HEK293 (cell line): ENCODE data around the gene MVD.

ENCODE experiments used
- GLI4 ChIP-seq: fragments of 450-650 bp; formaldehyde crosslinking; IDR thresholded peaks from 2 replicates; pipeline ENCODE4 v1.5.1; 2016; ENCODE audit warnings: missing biosample characterization, missing genetic modification characterization
- YY1 ChIP-seq: fragments of 450-650 bp; formaldehyde crosslinking; IDR thresholded peaks from 2 replicates; pipeline ENCODE4 v1.5.1; 2018; ENCODE audit warnings: missing biosample characterization, missing genetic modification characterization
- ZNF121 ChIP-seq: fragments of 450-650 bp; formaldehyde crosslinking; IDR thresholded peaks from 2 replicates; pipeline ENCODE4 v1.5.1; 2016; ENCODE audit warnings: missing biosample characterization, missing genetic modification characterization
- ZNF302 ChIP-seq: fragments of 450-650 bp; formaldehyde crosslinking; IDR thresholded peaks from 2 replicates; pipeline ENCODE4 v1.5.1; 2016; ENCODE audit warnings: missing biosample characterization, missing genetic modification characterization, low read depth
- ZNF341 ChIP-seq: fragments of 450-650 bp; formaldehyde crosslinking; IDR thresholded peaks from 2 replicates; pipeline ENCODE4; 2016; ENCODE audit warnings: low read depth, missing biosample characterization, missing genetic modification characterization
- ZNF354C ChIP-seq: fragments of 450-650 bp; formaldehyde crosslinking; IDR thresholded peaks from 2 replicates; pipeline ENCODE4 v1.5.1; 2016; ENCODE audit warnings: missing biosample characterization, missing genetic modification characterization, low read depth, borderline replicate concordance
- ZNF660 ChIP-seq: fragments of 450-650 bp; IDR thresholded peaks from 2 replicates; pipeline ENCODE4 v1.5.1; 2018; ENCODE audit warnings: missing biosample characterization, mild to moderate bottlenecking, missing genetic modification characterization
- ZNF670 ChIP-seq: fragments of 450-650 bp; formaldehyde crosslinking; IDR thresholded peaks from 2 replicates; pipeline ENCODE4 v1.5.1; 2016; ENCODE audit warnings: missing biosample characterization, missing genetic modification characterization, low read depth
- TF ChIP-seq, protein P1 (sequence below): fragments of 450-650 bp; formaldehyde crosslinking; IDR thresholded peaks from 2 replicates; pipeline ENCODE4 v1.5.1; 2016; ENCODE audit warnings: missing biosample characterization, missing genetic modification characterization
- TF ChIP-seq, protein P2 (sequence below): fragments of 450-650 bp; formaldehyde crosslinking; IDR thresholded peaks from 2 replicates; pipeline ENCODE4 v1.5.1; 2016; ENCODE audit warnings: missing biosample characterization, missing genetic modification characterization
- TF ChIP-seq, protein P3 (sequence below): fragments of 450-650 bp; formaldehyde crosslinking; conservative IDR thresholded peaks from 2 replicates; pipeline ENCODE4 v1.5.1; 2016; ENCODE audit warnings: low read depth, missing biosample characterization, missing genetic modification characterization
- TF ChIP-seq, protein P4 (sequence below): fragments of 450-650 bp; IDR thresholded peaks from 2 replicates; pipeline ENCODE4 v1.5.1; 2018; ENCODE audit warnings: missing biosample characterization, missing genetic modification characterization
- TF ChIP-seq, protein P5 (sequence below): fragments of 450-650 bp; formaldehyde crosslinking; IDR thresholded peaks from 2 replicates; pipeline ENCODE4 v1.5.1; 2016; ENCODE audit warnings: missing biosample characterization, missing genetic modification characterization
- TF ChIP-seq, protein P6 (sequence below): fragments of 450-650 bp; formaldehyde crosslinking; IDR thresholded peaks from 2 replicates; pipeline ENCODE4 v1.5.1; 2016; ENCODE audit warnings: missing biosample characterization, missing genetic modification characterization, low read depth

DNA sequence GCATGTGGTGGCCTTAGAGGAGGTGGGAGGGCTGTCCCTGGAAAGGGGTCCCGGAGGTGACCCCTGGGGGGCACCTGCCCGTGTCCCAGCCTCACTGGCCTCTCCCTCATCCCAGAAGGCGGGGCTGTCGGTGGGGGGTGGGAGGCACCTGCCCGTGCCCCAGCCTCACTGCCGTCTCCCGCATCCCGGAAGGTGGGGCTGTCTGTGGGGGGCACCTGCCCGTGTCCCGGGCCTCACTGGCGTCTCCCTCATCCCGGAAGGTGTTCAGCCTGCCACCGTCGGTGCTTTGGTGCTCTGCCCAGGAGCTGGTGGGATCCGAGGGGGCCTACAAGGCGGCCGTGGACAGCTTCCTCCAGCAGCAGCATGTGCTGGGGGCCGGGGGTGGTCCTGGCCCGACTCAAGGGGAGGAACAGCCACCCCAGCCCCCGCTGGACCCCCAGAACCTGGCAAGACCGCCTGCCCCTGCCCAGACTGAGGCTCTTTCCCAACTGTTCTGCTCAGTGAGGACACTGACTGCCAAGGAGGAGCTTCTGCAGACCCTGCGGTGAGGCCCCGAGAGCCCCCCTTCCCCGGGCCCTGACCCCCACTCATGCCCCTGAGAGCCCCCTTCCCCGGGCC, 49.6 kb upstream of the MVD start:
- TF ChIP-seq, protein P1, sequence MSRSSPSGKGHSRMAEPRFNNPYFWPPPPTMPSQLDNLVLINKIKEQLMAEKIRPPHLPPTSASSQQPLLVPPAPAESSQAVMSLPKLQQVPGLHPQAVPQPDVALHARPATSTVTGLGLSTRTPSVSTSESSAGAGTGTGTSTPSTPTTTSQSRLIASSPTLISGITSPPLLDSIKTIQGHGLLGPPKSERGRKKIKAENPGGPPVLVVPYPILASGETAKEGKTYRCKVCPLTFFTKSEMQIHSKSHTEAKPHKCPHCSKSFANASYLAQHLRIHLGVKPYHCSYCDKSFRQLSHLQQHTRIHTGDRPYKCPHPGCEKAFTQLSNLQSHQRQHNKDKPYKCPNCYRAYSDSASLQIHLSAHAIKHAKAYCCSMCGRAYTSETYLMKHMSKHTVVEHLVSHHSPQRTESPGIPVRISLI (tag by site-specific recombination) = no peak
- TF ChIP-seq ZNF341 (tag by site-specific recombination) = no peak
- TF ChIP-seq, protein P2, sequence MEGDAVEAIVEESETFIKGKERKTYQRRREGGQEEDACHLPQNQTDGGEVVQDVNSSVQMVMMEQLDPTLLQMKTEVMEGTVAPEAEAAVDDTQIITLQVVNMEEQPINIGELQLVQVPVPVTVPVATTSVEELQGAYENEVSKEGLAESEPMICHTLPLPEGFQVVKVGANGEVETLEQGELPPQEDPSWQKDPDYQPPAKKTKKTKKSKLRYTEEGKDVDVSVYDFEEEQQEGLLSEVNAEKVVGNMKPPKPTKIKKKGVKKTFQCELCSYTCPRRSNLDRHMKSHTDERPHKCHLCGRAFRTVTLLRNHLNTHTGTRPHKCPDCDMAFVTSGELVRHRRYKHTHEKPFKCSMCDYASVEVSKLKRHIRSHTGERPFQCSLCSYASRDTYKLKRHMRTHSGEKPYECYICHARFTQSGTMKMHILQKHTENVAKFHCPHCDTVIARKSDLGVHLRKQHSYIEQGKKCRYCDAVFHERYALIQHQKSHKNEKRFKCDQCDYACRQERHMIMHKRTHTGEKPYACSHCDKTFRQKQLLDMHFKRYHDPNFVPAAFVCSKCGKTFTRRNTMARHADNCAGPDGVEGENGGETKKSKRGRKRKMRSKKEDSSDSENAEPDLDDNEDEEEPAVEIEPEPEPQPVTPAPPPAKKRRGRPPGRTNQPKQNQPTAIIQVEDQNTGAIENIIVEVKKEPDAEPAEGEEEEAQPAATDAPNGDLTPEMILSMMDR = no peak
- TF ChIP-seq YY1 (tag by site-specific recombination) = no peak
- TF ChIP-seq ZNF670 = no peak
- TF ChIP-seq, protein P3, sequence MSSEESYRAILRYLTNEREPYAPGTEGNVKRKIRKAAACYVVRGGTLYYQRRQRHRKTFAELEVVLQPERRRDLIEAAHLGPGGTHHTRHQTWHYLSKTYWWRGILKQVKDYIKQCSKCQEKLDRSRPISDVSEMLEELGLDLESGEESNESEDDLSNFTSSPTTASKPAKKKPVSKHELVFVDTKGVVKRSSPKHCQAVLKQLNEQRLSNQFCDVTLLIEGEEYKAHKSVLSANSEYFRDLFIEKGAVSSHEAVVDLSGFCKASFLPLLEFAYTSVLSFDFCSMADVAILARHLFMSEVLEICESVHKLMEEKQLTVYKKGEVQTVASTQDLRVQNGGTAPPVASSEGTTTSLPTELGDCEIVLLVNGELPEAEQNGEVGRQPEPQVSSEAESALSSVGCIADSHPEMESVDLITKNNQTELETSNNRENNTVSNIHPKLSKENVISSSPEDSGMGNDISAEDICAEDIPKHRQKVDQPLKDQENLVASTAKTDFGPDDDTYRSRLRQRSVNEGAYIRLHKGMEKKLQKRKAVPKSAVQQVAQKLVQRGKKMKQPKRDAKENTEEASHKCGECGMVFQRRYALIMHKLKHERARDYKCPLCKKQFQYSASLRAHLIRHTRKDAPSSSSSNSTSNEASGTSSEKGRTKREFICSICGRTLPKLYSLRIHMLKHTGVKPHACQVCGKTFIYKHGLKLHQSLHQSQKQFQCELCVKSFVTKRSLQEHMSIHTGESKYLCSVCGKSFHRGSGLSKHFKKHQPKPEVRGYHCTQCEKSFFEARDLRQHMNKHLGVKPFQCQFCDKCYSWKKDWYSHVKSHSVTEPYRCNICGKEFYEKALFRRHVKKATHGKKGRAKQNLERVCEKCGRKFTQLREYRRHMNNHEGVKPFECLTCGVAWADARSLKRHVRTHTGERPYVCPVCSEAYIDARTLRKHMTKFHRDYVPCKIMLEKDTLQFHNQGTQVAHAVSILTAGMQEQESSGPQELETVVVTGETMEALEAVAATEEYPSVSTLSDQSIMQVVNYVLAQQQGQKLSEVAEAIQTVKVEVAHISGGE (tag by site-specific recombination) = no peak
- no peak for TF ChIP-seq ZNF354C (tag by site-specific recombination)
- TF ChIP-seq, protein P4, sequence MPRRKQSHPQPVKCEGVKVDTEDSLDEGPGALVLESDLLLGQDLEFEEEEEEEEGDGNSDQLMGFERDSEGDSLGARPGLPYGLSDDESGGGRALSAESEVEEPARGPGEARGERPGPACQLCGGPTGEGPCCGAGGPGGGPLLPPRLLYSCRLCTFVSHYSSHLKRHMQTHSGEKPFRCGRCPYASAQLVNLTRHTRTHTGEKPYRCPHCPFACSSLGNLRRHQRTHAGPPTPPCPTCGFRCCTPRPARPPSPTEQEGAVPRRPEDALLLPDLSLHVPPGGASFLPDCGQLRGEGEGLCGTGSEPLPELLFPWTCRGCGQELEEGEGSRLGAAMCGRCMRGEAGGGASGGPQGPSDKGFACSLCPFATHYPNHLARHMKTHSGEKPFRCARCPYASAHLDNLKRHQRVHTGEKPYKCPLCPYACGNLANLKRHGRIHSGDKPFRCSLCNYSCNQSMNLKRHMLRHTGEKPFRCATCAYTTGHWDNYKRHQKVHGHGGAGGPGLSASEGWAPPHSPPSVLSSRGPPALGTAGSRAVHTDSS (tag by site-specific recombination) = no peak
- TF ChIP-seq, protein P5, sequence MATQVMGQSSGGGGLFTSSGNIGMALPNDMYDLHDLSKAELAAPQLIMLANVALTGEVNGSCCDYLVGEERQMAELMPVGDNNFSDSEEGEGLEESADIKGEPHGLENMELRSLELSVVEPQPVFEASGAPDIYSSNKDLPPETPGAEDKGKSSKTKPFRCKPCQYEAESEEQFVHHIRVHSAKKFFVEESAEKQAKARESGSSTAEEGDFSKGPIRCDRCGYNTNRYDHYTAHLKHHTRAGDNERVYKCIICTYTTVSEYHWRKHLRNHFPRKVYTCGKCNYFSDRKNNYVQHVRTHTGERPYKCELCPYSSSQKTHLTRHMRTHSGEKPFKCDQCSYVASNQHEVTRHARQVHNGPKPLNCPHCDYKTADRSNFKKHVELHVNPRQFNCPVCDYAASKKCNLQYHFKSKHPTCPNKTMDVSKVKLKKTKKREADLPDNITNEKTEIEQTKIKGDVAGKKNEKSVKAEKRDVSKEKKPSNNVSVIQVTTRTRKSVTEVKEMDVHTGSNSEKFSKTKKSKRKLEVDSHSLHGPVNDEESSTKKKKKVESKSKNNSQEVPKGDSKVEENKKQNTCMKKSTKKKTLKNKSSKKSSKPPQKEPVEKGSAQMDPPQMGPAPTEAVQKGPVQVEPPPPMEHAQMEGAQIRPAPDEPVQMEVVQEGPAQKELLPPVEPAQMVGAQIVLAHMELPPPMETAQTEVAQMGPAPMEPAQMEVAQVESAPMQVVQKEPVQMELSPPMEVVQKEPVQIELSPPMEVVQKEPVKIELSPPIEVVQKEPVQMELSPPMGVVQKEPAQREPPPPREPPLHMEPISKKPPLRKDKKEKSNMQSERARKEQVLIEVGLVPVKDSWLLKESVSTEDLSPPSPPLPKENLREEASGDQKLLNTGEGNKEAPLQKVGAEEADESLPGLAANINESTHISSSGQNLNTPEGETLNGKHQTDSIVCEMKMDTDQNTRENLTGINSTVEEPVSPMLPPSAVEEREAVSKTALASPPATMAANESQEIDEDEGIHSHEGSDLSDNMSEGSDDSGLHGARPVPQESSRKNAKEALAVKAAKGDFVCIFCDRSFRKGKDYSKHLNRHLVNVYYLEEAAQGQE = no peak
- TF ChIP-seq, protein P6, sequence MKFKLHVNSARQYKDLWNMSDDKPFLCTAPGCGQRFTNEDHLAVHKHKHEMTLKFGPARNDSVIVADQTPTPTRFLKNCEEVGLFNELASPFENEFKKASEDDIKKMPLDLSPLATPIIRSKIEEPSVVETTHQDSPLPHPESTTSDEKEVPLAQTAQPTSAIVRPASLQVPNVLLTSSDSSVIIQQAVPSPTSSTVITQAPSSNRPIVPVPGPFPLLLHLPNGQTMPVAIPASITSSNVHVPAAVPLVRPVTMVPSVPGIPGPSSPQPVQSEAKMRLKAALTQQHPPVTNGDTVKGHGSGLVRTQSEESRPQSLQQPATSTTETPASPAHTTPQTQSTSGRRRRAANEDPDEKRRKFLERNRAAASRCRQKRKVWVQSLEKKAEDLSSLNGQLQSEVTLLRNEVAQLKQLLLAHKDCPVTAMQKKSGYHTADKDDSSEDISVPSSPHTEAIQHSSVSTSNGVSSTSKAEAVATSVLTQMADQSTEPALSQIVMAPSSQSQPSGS (tag by site-specific recombination) = no peak
- TF ChIP-seq GLI4 (tag by site-specific recombination) = no peak
- TF ChIP-seq ZNF302 (tag by site-specific recombination) = no peak
- TF ChIP-seq ZNF660 (tag by site-specific recombination) = no peak
- TF ChIP-seq ZNF121 = no peak
